ENCODE data around the gene DNM3.
A peak's percentile ranks its signal among the peaks of the same experiment; 100 is the strongest.

The DNM3 gene

GRCh38 chr1:172238965-172239364, 397.7 kb downstream of the DNM3 start:
- no peak for DNase-seq (ENCODE audit: low read depth)

GRCh38 chr1:172239901-172240300, 398.6 kb downstream of the DNM3 start:
- no peak for DNase-seq (ENCODE audit: low read depth)

- no peak for DNase-seq (ENCODE audit: low read depth)
Measured at GRCh38 chr1:172241540-172241939, 400.2 kb downstream of the DNM3 start.

- DNase-seq (ENCODE audit: low read depth): no peak
Measured at GRCh38 chr1:172244865-172245264, 403.6 kb downstream of the DNM3 start.

GRCh38 chr1:172245788-172246187, 404.5 kb downstream of the DNM3 start:
- DNase-seq (ENCODE audit: low read depth): no peak

- DNase-seq (ENCODE audit: low read depth): peak; percentile 50
Measured at GRCh38 chr1:172246521-172247390, 405.5 kb downstream of the DNM3 start.

- DNase-seq (ENCODE audit: low read depth): no peak
Measured at GRCh38 chr1:172251486-172251885, 410.2 kb downstream of the DNM3 start.

- no peak for DNase-seq (ENCODE audit: low read depth)
Measured at GRCh38 chr1:172252321-172252720, 411.0 kb downstream of the DNM3 start.

GRCh38 chr1:172252958-172253357, 411.7 kb downstream of the DNM3 start:
- no peak for DNase-seq (ENCODE audit: low read depth)

- peak; percentile 67 for DNase-seq (ENCODE audit: low read depth)
Measured at GRCh38 chr1:172254521-172255222, 413.4 kb downstream of the DNM3 start.

GRCh38 chr1:172255223-172255560, 413.9 kb downstream of the DNM3 start:
- DNase-seq (ENCODE audit: low read depth): no peak

- no peak for DNase-seq (ENCODE audit: low read depth)
Measured at GRCh38 chr1:172265905-172266304, 424.6 kb downstream of the DNM3 start.

GRCh38 chr1:172266528-172267174, 425.4 kb downstream of the DNM3 start:
- DNase-seq (ENCODE audit: low read depth): no peak

GRCh38 chr1:172268237-172268636, 426.9 kb downstream of the DNM3 start:
- no peak for DNase-seq (ENCODE audit: low read depth)

GRCh38 chr1:172269084-172269483, 427.8 kb downstream of the DNM3 start:
- DNase-seq (ENCODE audit: low read depth): no peak

- no peak for DNase-seq (ENCODE audit: low read depth)
Measured at GRCh38 chr1:172269644-172270043, 428.3 kb downstream of the DNM3 start.

GRCh38 chr1:172270605-172271004, 429.3 kb downstream of the DNM3 start:
- no peak for DNase-seq (ENCODE audit: low read depth)

GRCh38 chr1:172272087-172272486, 430.8 kb downstream of the DNM3 start:
- DNase-seq (ENCODE audit: low read depth): no peak

- DNase-seq (ENCODE audit: low read depth): no peak
Measured at GRCh38 chr1:172273647-172274396, 432.5 kb downstream of the DNM3 start.

GRCh38 chr1:172275478-172275877, 434.2 kb downstream of the DNM3 start:
- DNase-seq (ENCODE audit: low read depth): no peak

GRCh38 chr1:172276120-172276818, 435.0 kb downstream of the DNM3 start:
- DNase-seq (ENCODE audit: low read depth): no peak

- DNase-seq (ENCODE audit: low read depth): no peak
Measured at GRCh38 chr1:172277275-172277674, 436.0 kb downstream of the DNM3 start.
